Measurements from ENCODE around the gene SLC6A18. TPM values are rescaled to one million over a fixed set of nuclear protein-coding genes. Genes with fewer than 3 reads are reported as not detected.

Gene SLC6A18
- total RNA-seq, 2 donors from 2014 or later: 0.27 TPM; not detected in 1

DNA sequence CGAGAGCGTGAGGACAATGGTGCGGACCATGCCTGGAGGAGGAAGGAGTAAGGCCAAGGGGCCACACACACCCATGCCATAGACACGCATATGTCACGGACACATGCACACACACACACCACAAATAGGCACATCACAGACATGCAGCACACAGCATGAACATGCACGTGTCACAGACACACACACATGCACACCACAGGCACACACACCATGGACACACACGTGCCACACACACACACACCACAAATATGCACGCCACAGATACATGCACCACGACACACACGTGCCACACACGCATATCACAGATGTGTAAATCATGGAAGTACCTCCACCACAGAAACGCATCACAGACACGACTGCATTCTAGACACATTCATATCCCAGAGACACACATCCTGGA is 53.0 kb downstream of the SLC6A18 start:
- Histone ChIP-seq H3K9ac (ENCODE audit: low read depth in 2 of 2, low read length in 2 of 2) (no peak overlapping the region), H3K4me1 (no peaks in the 10 kb centered on the region), H3K36me3 (no peaks in the 10 kb centered on the region), H3K27ac (no peak overlapping the region), H3K4me3 (no peak overlapping the region), H3K9me3 (no peaks in the 10 kb centered on the region), H3K27me3 (no peaks in the 10 kb centered on the region)
- no peak for TF ChIP-seq CTCF (IDR thresholded peaks at IDR 0.05)
- intact Hi-C loops (cut with DNase I): no loop called here
- DNase-seq: no peak

DNA sequence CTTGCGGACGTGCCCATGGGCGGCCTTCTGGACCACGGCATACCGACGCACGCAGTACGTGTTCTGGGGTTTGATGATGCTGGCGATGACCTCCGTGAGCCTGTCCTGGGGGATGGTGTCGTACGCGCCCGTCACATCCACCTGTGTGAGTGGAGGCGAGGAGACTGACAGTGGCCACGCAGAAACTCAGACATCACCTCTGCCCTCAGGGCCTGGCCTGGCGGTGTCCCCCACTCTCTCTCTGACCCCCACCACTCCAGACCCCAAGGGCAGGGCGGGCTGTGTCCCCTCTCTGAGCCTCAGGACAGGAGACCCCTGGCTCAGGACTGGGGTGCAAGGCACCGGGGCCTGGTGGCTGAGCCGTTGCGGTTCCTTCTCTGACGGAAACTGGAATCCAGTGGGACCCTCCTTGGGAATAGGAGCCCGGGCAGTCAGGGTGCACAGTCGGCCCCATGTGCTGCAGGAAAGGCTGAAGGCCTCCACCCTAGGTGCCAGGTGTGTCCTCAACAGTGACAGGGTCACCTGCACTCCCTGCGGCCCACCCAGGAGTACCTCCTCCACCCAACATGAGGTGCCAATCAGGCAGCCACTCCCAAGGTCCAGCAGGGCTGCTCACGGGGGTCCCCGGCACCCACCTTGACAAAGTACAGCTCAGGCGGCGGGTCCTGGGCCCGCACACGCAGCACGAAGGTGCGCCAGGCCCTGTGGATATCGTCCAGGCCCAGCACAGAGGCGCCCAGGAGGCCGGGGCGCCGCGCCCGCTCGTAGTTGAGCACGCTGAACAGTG is 53.7 kb downstream of the SLC6A18 start:
- intact Hi-C loops (cut with DNase I): no loop called here
- Histone ChIP-seq H3K9ac (ENCODE audit: low read depth in 2 of 2, low read length in 2 of 2) (no peak overlapping the region), H3K9me3 (no peaks in the 10 kb centered on the region), H3K27ac (no peak overlapping the region), H3K27me3 (no peaks in the 10 kb centered on the region), H3K4me1 (no peaks in the 10 kb centered on the region), H3K36me3 (no peaks in the 10 kb centered on the region), H3K4me3 (no peak overlapping the region)
- no peak for DNase-seq
- TF ChIP-seq CTCF (IDR thresholded peaks at IDR 0.05): no peak

- Histone ChIP-seq H3K27me3 (no peaks in the 10 kb centered on the region), H3K36me3 (no peaks in the 10 kb centered on the region), H3K9ac (ENCODE audit: low read depth in 2 of 2, low read length in 2 of 2) (no peak overlapping the region), H3K4me3 (no peak overlapping the region), H3K27ac (no peak overlapping the region), H3K4me1 (no peaks in the 10 kb centered on the region), H3K9me3 (no peaks in the 10 kb centered on the region)
- intact Hi-C loops (cut with DNase I): no loop called here
- no peak for DNase-seq
- no peak for TF ChIP-seq CTCF (IDR thresholded peaks at IDR 0.05)
Observed at GRCh38 chr5:1279443-1280151, 54.4 kb downstream of the SLC6A18 start.

- Histone ChIP-seq H3K9me3 (no peaks in the 10 kb centered on the region), H3K36me3 (no peaks in the 10 kb centered on the region), H3K4me3 (no peak overlapping the region), H3K9ac (ENCODE audit: low read depth in 2 of 2, low read length in 2 of 2) (no peak overlapping the region), H3K27ac (no peak overlapping the region), H3K4me1 (no peaks in the 10 kb centered on the region), H3K27me3 (no peaks in the 10 kb centered on the region)
- intact Hi-C loops (cut with DNase I): no loop called here
- DNase-seq: no peak
- TF ChIP-seq CTCF (IDR thresholded peaks at IDR 0.05): no peak
Observed at GRCh38 chr5:1280177-1281037, 55.2 kb downstream of the SLC6A18 start.

Measured in colonic mucosa (tissue), 4 donors.